OCI-M1 (cell line): ENCODE measurements around the gene PTPRD.

Experiments used
- DNase-seq: peaks from one replicate; lab custom pipeline; 2025; lab: John Stamatoyannopoulos, UW

Gene PTPRD

DNA sequence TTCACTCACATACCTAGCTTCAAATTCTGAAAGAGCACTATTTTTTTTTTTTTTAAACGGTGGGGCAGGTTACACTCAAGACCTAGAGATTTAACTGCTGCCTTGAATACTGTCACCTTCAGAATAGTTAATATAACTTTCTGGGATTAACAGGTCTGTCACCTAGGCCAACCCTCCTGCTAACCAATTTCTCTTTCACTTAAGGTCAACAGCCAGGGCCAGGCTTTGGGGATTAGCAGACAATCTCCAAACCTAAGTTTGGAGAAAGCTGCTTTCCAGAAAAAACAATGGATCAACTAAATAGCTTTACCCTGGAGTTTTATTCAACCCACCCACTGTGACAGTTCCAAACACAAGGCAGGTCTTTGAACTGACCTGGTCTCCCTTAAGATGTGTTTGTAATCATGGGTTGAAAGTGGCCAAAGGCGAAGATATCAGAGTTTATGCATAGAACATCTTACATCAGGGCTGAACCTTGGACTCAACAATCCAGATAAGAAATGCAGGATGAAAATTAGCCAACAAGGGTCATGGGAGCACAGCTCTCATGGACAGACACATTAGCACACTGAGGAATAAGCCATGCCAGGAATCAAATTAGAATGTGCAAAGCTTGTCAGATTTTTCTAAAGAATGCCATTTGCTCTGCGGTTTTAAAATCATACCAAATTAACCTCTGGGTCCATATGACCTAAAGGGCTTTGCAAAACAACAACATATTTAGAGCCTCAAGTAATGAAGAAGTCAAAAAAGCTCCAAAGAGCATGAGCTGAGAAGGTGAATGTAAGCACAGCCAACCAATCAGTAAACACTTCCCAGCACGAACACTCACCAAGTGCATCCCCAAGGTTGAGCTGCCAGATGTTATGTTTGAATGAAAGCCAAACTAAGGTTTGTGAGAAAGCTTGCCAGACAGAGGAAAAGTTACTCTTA is 2274.7 kb downstream of the PTPRD start:
- no peak for DNase-seq

- DNase-seq: no peak
Measured at GRCh38 chr9:8332871-8333270, 2279.9 kb downstream of the PTPRD start.

DNA sequence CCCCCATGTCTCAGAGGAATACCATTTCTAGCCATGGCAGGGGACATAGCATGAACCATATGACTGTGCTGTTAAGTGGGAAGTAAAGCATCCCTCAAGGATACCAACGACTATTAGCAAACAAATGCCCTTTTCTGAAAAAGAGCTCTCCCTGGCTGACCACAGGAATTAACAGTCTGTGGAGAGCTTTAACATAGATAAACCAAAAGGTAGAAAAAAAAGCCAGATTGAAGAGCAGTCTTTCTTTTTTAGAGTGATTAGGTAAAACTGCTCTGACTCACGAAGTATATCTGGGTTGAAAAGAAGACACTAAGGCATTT is 2280.5 kb downstream of the PTPRD start:
- DNase-seq: no peak

- no peak for DNase-seq
Measured at GRCh38 chr9:8331507-8332330, 2281.1 kb downstream of the PTPRD start.

- DNase-seq: no peak
Measured at GRCh38 chr9:8329561-8330283, 2283.1 kb downstream of the PTPRD start.

DNA sequence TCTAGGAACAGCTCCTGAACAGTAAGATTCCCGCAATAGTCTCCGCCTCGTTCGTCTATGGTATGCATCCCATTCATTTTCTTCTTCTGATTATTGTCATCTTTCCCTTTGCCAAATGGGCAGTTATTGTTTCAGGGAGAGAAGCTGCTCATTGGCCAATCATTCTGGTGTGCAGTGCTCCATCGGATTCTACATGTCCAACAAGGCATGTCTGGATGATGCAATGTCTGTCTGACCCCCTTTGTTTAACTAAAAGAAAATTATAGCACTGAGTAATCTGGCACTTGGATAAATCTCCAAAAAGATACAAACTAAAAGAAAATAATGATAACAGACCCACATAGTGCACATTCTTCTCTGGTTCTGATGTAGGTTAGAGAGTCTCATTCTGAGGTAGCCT is 2297.6 kb downstream of the PTPRD start:
- DNase-seq: peak; percentile 85

DNA sequence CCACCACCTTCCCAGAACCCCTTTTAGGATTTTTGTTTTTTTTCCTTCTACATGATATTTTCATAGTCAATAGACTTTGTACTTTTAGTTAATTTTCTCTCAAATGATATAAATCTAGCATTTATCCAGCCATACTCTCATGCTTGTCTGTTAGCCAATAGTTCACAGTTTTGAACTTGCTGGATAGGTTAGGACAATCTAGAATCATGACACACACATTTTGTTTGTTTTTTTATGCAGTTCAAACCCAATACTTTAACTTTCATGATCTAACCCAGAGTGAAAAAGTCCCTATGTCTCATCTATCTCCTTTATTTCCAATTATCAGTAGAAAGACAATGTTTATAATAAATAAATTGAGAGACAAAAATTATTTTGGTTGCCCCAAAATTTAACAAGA is 2303.5 kb downstream of the PTPRD start:
- DNase-seq: no peak

- no peak for DNase-seq
Measured at GRCh38 chr9:8304720-8305119, 2308.1 kb downstream of the PTPRD start.

- no peak for DNase-seq
Measured at GRCh38 chr9:8301296-8301695, 2311.5 kb downstream of the PTPRD start.

DNA sequence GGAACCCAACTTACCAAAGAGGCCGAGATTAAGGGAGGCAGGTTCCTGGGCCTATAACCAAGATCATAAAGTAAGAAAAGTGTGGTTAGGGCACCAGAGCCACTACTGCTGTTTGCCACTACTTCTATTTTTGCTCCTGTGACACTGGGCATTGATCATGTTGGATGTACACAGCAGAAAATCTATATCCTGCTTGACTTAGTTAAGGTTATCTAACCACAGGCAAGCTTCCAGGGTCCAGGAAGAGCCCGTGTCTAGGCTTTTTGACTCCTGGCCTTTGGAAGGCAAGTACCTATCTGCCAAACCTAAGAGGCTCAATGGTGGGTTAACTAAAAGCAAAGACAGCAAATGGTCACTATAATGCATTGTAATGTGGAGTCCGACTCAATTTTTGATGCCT is 2315.8 kb downstream of the PTPRD start:
- no peak for DNase-seq

DNA sequence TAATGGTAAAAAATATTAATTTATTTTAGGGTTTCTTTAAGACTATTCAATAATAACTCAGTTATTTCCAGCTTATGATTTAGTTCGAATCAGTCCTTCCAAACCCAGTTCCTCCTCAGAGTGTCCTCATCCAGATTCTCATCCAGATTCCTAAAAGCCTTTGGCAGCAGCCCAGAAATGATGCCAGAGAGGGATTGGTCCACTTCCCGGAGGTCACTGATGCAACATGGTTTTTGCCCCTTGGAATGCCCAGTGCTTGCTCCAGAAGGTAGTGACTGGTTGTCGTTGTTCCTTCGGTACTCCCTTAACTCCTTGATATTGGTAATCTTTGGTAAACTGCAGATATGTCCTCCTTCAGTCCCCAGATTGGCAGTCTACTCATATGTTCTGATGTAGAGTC is 2320.1 kb downstream of the PTPRD start:
- no peak for DNase-seq

- no peak for DNase-seq
Measured at GRCh38 chr9:8289681-8290080, 2323.1 kb downstream of the PTPRD start.

- no peak for DNase-seq
Measured at GRCh38 chr9:8287970-8288369, 2324.8 kb downstream of the PTPRD start.

DNA sequence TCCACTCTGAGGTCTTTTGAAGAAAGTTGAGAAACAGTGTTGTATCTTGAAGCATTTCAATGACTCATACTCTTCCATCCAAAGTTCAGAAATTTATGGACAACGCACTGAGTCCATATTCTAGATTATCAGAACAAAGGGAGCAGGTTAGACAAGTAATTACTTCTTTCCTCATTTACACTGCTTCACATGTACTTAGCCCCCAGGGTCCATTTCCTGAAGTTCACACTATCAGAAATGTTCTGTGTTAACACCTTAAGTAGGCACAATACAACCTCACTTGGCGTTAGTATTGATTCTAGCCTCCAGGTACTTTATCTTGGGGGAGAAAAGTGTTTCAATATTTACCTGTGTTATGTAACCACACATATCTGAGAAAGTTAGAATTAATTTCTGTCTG is 2325.3 kb downstream of the PTPRD start:
- DNase-seq: no peak

GRCh38 chr9:8284884-8285283 is 2327.9 kb downstream of the PTPRD start:
- DNase-seq: no peak

GRCh38 chr9:8282535-8282934 is 2330.3 kb downstream of the PTPRD start:
- no peak for DNase-seq

DNA sequence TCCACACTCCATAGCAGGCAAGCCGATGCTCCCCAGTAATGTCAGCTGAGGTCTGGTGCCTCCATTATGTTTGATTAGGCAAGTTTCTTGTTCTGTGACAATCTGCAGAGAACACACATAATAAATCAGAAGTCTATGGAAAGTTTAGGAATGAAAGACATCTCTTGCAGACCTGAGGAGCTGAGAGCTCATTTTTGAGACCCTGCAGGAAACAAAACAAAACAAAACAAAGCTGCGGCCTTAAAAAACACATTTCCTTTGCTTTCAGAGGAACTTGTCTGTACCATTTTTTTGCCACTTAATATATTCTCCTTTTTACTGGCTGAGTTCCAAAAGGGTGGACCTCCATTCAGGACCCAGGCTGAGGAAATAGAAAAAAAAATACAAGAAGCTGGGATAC is 2332.0 kb downstream of the PTPRD start:
- no peak for DNase-seq

- peak; percentile 79 for DNase-seq
Measured at GRCh38 chr9:8278048-8278447, 2334.8 kb downstream of the PTPRD start.

DNA sequence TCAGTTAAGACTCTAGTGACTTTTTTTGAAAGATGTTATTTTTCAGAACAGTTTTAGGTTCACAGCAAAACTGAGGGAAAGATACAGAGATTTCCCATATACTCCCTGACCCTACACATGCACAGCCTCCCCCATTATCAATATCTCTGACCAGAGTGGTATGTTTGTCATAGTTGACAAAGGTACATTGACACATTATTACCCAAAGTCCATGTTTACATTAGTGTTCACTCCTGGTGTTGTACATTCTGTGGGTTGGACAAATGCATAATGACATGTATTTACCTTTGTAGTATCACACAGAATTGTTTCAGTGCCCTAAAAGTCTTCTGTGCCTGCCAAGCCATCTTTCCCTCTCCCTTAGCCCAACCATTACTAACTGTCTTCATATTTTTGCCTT is 2342.6 kb downstream of the PTPRD start:
- DNase-seq: no peak

DNA sequence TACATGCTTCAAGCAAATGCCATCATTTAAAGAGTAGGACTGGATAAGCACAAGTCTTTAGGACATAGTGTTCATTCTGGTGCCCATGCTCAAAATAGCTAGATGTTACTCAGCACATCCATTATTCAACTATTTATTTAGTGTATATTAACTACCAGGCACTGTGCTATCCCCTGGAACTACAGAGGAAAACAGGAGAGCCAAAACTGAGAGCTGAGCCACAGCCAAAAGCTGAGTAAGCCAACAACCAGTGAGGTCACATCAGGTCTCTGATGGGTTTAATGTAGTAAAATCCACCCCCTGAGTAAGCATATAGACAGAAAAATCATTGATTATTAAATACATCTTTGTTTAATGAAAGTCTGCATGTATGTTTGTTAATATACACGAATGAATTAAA is 2343.9 kb downstream of the PTPRD start:
- DNase-seq: no peak

GRCh38 chr9:8268216-8268878 is 2344.5 kb downstream of the PTPRD start:
- DNase-seq: no peak

GRCh38 chr9:8267636-8268035 is 2345.2 kb downstream of the PTPRD start:
- DNase-seq: no peak
